GM12891 (cell line): ENCODE measurements around the gene LZTFL1.

Experiments used
- PAX5 ChIP-seq: IDR thresholded peaks from 2 replicates; pipeline ENCODE4 v1.6.1; 2011; ENCODE audit warnings: low read length, moderate library complexity, mild to moderate bottlenecking; ENCODE audit not compliant: insufficient read depth, severe bottlenecking
- POLR2A ChIP-seq: IDR thresholded peaks from 2 replicates; pipeline ENCODE4 v1.6.1; 2011; ENCODE audit warnings: low read depth, low read length, control low read depth
- POLR2AphosphoS5 ChIP-seq: IDR thresholded peaks from 2 replicates; pipeline ENCODE4 v1.6.1; 2011; ENCODE audit warnings: low read depth, low read length, control low read depth
- TAF1 ChIP-seq: IDR thresholded peaks from 2 replicates; pipeline ENCODE4 v1.6.1; 2011; ENCODE audit warnings: low read depth, low read length, control low read depth

GRCh38 chr3:45830121-45830520, 11.8 kb downstream of the LZTFL1 start:
- TF ChIP-seq POLR2A = no peak
- no peak for TF ChIP-seq POLR2AphosphoS5
- TF ChIP-seq PAX5 = no peak
- TF ChIP-seq TAF1 = no peak
